Activated naive CD8-positive, alpha-beta T cell treated with anti-CD3 and anti-CD28 coated beads for 36 hours (primary cell): ENCODE results near the gene BCAR1. TPM values are rescaled to one million over a fixed set of nuclear protein-coding genes. Genes with fewer than 3 reads are reported as not detected.
"Not testable (repeated sequence)": the region's sequence is repeated elsewhere in the genome, so short reads cannot be mapped to it uniquely, and the experiment has no call there.

Experiments used
- DNase-seq: peaks from one replicate; pipeline ENCODE4 v3.0.0; 2021
- H3K27ac Mint-ChIP-seq: one replicate; pipeline ENCODE4 v1.8.0; 2022; ENCODE audit warnings: mild to moderate bottlenecking, moderate library complexity, mixed read lengths
- H3K27me3 Mint-ChIP-seq: one replicate; pipeline ENCODE4 v1.8.0; 2022; ENCODE audit warnings: mild to moderate bottlenecking, mixed read lengths
- H3K36me3 Mint-ChIP-seq: one replicate; pipeline ENCODE4 v1.8.0; 2021; ENCODE audit warnings: mild to moderate bottlenecking, mixed read lengths
- H3K4me1 Mint-ChIP-seq: one replicate; pipeline ENCODE4 v1.8.0; 2021; ENCODE audit warnings: mixed read lengths
- H3K4me3 Mint-ChIP-seq: one replicate; pipeline ENCODE4 v1.8.0; 2022; ENCODE audit warnings: mild to moderate bottlenecking, moderate library complexity, mixed read lengths
- H3K9me3 Mint-ChIP-seq: one replicate; pipeline ENCODE4 v1.8.0; 2022; ENCODE audit warnings: mixed read lengths
- total RNA-seq, 2 experiments: library from RNA; stranded (reverse); gene quantifications; one replicate each; pipeline ENCODE4 v1.2.3, GENCODE V29; 2021

BCAR1 gene
- total RNA-seq, 2 experiments from 2014 or later: 0.74 to 1.2 TPM

DNA sequence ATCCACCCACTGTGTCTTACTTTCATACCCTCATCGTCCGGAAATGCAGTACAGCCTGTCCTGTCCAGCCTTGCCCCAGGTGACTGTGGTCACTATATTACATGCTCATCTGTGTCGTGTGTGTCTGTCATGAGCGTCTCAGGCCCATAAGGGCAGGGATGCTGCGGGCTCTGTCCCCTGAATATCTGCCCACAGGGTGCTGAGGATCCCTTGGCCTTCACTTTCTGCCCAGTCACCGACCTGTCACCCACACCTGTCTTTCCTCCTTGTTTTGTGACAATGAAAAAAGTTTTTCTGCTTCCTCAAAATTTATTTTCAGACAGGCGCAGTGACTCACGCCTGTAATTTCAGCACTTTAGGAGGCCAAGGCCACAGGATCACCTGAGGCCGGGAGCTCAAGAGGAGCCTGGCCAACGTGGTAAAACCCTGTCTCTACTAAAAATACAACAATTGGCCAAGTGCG lies 34.0 kb downstream of the BCAR1 start:
- no peaks in the 10 kb centered on the region for H3K27me3 Mint-ChIP-seq
- peaks cover 22% of the 10 kb centered on the region for H3K4me1 Mint-ChIP-seq
- no peak for DNase-seq
- peak overlapping the region; percentile 12 for H3K27ac Mint-ChIP-seq
- H3K4me3 Mint-ChIP-seq: no peak overlapping the region
- H3K9me3 Mint-ChIP-seq: peaks cover 1% of the 10 kb centered on the region
- no peaks in the 10 kb centered on the region for H3K36me3 Mint-ChIP-seq

DNA sequence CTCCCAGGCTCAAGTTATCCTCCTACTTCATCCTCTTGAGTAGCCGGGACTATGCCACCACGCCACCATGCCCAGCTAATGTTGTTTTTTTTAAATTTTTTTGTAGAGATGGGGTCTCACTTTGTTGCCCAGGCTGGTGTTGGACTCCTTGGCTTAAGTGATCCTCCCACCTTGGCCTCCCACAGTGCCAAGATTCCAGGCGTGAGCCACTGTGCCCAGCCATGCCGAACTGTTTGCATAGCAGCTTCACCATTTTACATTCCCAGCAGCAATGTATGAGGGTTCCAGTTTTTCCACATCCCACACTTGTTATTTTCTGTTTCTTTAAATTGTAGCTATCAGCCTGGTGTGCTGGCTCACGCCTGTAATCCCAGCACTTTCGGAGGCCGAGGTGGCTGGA lies 34.8 kb downstream of the BCAR1 start:
- peaks cover 1% of the 10 kb centered on the region for H3K9me3 Mint-ChIP-seq
- H3K4me1 Mint-ChIP-seq: peaks cover 22% of the 10 kb centered on the region
- no peak overlapping the region for H3K27ac Mint-ChIP-seq
- no peak overlapping the region for H3K4me3 Mint-ChIP-seq
- DNase-seq: no peak
- H3K27me3 Mint-ChIP-seq: no peaks in the 10 kb centered on the region
- H3K36me3 Mint-ChIP-seq: no peaks in the 10 kb centered on the region

DNA sequence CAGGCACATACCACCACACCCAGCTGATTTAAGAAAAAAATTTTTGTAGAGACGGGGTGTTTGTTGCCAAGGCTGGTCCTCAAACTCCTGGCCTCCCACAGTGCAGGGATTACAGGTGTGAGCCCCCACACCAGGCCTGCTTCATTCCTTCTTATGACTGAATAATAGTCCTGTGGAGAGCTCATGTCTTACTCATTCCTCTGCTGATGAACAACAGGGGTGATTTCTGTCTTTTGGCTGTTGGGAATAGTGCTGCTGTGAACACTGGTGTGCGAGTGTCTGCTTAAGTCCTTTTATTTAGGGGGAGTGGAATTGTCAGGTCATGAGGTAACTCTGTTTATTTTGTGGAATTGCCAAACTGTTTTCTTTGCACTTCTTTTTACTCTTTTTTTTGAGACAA lies 35.3 kb downstream of the BCAR1 start:
- Mint-ChIP-seq H3K4me1 (peaks cover 22% of the 10 kb centered on the region), H3K36me3 (no peaks in the 10 kb centered on the region), H3K27me3 (no peaks in the 10 kb centered on the region), H3K27ac (no peak overlapping the region), H3K9me3 (peaks cover 1% of the 10 kb centered on the region), H3K4me3 (no peak overlapping the region)
- DNase-seq: no peak

DNA sequence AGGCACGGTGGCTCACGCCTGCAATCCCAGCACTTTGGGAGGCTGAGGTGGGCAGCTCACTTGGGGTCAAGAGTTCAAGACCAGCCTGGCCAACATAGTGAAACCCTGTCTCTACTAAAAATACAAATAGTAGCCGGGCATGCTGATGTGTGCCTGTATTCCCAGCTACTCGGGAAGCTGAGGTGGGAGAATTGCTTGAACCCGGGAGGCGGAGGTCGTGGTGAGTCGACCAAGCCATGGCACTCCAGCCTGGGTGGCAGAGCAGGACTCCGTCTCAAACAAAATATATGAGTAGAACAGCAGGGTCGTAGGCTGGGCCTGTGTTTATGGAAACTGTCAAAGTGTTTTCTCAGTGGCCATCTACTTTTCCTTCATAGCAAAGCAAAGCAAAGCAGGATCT lies 40.1 kb downstream of the BCAR1 start:
- H3K27ac Mint-ChIP-seq, H3K4me3 Mint-ChIP-seq, DNase-seq, H3K27me3 Mint-ChIP-seq, H3K36me3 Mint-ChIP-seq, H3K4me1 Mint-ChIP-seq, H3K9me3 Mint-ChIP-seq: not testable (repeated sequence)

DNA sequence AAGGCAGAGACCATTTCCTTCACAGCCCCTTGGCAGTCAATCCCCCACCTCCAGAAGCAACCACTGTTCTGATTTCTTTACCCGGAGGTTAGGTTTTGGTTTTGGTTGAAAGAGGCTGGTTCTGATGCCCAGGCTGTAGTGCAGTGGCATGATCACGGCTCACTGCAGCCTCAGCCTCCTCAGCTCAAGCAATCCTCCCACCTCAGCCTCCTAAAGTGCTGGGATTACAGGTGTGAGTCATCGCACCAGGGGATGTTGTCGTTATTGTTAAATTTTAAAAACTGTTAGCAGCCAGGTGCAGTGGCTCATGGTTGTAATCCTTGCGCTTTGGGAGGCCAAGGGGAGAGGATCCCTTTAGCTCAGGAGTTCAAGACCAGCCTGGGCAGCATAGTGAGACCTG lies 41.5 kb downstream of the BCAR1 start:
- Mint-ChIP-seq H3K27ac (no peak overlapping the region), H3K36me3 (no peaks in the 10 kb centered on the region), H3K9me3 (no peaks in the 10 kb centered on the region), H3K4me3 (no peak overlapping the region), H3K27me3 (no peaks in the 10 kb centered on the region), H3K4me1 (no peaks in the 10 kb centered on the region)
- DNase-seq: no peak

DNA sequence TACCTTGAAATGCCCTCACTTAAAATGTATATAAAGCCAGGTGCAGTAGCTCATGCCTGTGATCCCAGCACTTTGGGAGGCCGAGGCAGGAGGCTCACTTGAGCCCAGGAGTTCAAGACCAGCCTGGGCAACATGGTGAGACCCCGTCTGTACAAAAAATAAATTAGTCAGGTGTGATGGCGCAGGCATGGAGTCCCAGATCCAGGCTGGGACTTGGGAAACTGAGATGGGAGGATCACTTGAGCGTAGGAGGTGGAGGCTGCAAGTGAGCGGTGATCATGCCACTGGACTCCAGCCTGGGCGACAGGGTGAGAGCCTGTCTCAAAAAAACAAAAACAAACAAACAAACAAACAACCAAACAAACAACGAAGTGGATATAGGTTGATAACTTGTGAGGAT lies 41.9 kb downstream of the BCAR1 start:
- not testable (repeated sequence) for H3K36me3 Mint-ChIP-seq, H3K4me1 Mint-ChIP-seq, H3K4me3 Mint-ChIP-seq, DNase-seq, H3K27me3 Mint-ChIP-seq, H3K27ac Mint-ChIP-seq, H3K9me3 Mint-ChIP-seq

DNA sequence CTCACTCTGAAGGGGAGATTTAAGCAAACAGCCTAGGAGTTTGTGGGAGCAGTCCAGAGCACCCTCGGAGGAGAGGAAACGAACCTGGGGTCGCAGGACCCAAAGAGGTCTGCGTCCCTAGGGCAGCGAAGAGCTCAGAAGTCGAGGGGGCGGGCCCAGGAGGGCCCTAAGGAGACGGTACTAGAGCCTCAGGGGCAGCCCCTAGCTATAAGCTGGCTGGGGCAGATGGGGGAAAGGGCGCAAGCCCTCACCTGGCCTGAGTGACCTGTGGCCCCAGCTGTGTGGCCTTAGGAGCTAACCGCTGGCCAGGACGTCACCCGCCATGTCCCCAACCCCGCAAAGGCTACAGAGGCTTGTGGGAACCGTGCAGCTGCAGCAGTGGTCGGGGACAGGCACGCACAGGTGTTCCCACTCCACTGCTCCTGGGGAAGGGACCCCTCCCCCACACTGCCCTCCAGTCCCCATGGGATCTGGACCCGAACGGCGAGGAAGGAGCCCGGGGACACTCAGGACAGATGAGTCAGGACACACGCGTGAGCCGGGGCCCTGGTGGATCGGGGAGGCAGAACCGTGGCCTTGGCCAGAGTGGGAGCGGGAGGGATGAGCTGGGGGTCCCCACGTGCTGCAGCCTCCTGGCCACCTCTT lies 42.4 kb downstream of the BCAR1 start:
- H3K4me3 Mint-ChIP-seq: no peak overlapping the region
- H3K4me1 Mint-ChIP-seq: no peaks in the 10 kb centered on the region
- no peak overlapping the region for H3K27ac Mint-ChIP-seq
- no peaks in the 10 kb centered on the region for H3K9me3 Mint-ChIP-seq
- H3K27me3 Mint-ChIP-seq: no peaks in the 10 kb centered on the region
- H3K36me3 Mint-ChIP-seq: no peaks in the 10 kb centered on the region
- no peak for DNase-seq

DNA sequence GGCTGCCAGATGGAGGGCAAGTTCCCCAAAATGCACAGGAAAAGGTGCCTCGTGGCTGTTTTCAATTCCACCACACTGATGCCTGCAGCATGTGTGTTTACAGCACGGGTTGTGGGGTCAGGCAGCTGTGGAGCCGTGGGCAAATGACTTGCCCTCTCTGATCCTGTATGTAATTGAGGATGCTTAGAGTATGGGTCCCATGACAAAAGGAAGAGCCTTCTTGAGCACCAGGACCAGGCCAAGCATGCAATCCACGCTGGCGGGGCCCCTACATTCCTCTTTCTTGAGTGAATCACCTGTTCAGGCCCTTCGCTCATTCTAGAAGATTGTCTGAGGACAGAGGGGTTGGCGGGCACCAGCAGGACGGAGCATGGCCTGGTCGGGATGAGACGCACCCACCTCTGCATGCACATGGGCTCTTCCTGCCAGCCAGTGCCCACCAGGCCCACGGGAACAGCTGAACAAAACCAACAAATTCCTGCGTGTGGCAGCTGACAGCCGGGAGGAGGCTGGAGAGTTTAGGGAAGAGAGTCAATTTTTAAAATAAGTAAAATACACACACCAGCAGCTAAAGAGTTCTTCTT lies 43.1 kb downstream of the BCAR1 start:
- DNase-seq: no peak
- Mint-ChIP-seq H3K4me3 (no peak overlapping the region), H3K27ac (no peak overlapping the region), H3K4me1 (no peaks in the 10 kb centered on the region), H3K36me3 (no peaks in the 10 kb centered on the region), H3K9me3 (no peaks in the 10 kb centered on the region), H3K27me3 (no peaks in the 10 kb centered on the region)

DNA sequence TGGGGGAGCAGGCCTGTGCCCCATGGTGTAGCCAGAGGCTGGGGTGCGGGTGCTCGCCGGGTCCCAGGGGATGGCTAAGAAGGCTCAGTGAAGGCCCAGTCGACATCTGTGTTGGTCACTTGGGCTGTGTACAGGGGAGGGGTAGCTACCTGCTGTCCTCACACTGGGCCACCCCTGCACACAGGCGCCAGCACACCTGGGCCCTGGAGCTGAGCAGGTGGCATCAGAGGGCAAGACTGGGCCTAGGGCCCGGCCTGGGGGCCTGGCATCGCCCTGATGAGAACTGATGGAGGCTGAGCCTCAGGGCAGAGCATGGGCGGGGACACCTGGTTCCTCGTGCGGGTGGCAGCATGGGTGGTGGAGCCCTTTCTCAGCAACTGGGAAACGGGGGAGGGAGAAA lies 43.6 kb downstream of the BCAR1 start:
- no peak for DNase-seq
- no peaks in the 10 kb centered on the region for H3K4me1 Mint-ChIP-seq
- no peaks in the 10 kb centered on the region for H3K27me3 Mint-ChIP-seq
- H3K27ac Mint-ChIP-seq: no peak overlapping the region
- H3K4me3 Mint-ChIP-seq: no peak overlapping the region
- H3K36me3 Mint-ChIP-seq: no peaks in the 10 kb centered on the region
- H3K9me3 Mint-ChIP-seq: no peaks in the 10 kb centered on the region

DNA sequence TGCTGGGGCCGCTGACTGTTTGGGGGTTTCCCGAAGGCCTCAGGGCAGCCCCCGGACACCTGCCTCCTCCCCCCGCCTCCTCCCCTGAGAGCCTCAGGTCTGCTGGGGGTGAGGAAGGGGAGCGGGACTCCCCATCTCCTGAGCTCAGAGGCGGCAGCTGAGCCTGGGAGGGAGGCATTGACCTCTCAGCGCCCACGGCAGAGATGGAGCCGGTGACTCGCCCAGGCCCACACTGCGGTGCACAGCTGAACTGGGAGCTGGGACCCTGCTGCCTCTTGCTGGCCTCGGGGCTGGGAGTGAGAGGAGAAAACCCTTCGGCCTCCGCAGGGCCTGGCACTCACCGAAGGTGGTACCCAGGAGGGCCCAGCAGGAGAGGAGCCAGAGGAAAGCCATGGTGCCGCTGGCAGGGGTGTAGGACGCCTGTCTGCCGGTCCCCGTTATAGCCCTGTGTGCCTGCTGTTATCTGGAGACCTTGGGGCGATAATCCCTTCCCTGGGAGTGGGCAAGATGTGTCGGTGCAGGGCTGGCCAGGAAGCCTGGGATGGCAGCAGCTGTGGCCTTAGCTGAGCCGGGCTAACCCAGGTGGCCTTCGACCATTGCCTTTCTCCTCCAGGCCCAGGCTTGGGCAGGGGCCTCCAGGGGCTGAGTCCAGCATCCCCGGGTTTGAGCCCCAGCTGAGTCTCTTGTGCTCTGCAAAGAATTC lies 44.5 kb downstream of the BCAR1 start, which contains the start of gene CTRB2:
CTRB2 (minus strand) TSS at position 413 of the 703 bp plus-strand sequence; CDS start at position 393, 20 bp downstream.
- no peaks in the 10 kb centered on the region for H3K9me3 Mint-ChIP-seq
- H3K27me3 Mint-ChIP-seq: no peaks in the 10 kb centered on the region
- H3K4me3 Mint-ChIP-seq: no peak within 1 kb of the TSS
- H3K4me1 Mint-ChIP-seq: peaks cover 2% of the 10 kb centered on the region
- H3K27ac Mint-ChIP-seq: no peak within 1 kb of the TSS
- H3K36me3 Mint-ChIP-seq: no peaks in the 10 kb centered on the region
- no peak for DNase-seq

DNA sequence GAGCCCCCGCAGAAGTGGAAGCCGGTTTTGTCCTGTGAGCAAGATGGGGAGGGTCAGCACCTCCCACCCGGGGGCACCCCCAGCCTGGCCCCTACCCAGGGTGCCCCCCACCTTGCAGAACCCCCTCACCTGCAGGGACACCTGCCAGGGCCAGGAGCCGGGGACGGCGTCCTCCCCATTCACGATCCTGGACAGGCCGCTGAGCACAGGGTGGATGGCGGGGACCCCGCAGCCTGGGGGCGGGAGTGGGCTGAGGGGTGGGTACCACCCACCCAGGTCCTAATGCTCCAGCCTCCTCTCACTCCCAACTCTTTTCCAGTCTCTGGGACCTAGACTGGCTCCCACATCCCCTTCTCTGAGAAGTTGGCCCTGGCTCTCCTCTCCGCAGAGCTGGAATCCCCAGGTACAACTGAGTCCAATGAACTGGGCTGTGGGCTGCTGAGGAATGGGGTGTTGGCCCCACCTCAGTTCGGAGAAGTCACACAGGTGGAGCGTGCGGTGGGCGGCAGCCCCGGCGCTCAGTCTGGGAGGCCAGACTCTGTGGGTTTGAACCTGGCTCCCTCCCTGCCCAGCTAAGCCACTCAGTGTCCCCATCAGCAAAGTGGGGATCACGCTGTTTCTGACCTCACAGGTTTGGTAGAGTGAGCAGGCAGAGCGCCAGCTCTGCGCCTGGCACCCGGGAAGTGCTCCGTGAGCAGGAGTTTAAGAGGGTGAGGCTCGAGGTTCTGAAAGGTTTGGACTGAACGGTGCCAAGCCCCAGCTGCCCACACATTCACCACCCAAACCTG lies 45.3 kb downstream of the BCAR1 start:
- H3K9me3 Mint-ChIP-seq, H3K27ac Mint-ChIP-seq, H3K4me1 Mint-ChIP-seq, H3K36me3 Mint-ChIP-seq, DNase-seq, H3K27me3 Mint-ChIP-seq, H3K4me3 Mint-ChIP-seq: not testable (repeated sequence)

DNA sequence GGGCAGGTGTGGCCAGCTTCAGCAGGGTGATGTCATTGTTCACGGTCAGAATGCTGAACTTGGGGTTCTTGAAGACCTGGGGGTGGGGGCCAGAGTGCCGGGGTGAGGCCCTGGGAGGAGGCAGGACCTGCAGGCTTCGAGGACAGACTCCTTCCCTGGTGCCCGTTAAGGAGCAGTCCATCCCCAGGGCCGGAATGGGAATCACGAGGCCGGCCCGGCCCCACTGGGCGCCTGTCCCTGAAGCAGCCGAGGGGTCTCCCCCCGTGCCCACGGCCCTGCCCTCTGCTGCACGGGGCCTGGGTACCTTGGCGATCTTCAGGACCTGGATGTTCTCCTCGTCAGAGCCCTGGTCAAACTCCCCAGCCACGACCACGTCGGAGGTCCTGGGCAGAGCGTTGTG lies 46.0 kb downstream of the BCAR1 start:
- not testable (repeated sequence) for DNase-seq, H3K27ac Mint-ChIP-seq, H3K9me3 Mint-ChIP-seq, H3K4me3 Mint-ChIP-seq, H3K36me3 Mint-ChIP-seq, H3K27me3 Mint-ChIP-seq
- H3K4me1 Mint-ChIP-seq: peaks cover 13% of the 10 kb centered on the region

DNA sequence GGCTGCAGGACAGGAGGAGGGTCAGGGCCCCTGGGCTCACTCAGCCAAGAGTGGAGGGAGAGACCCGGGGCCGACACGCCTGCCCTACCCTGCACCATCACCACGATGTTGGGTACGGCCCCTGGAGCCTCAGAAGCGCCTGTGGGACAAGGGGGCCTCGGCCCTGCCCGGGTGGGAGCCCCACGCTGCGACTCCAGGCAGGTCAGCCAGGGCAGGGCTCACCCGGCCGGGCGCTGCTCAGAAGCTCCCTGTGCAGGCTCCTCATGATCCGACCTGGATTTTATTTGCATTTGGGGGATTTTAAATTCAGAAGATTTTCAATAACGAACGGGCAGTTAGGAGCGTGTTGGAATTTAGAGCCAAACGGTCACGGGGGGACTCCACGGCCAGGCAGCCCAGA lies 46.5 kb downstream of the BCAR1 start:
- peaks cover 13% of the 10 kb centered on the region for H3K4me1 Mint-ChIP-seq
- not testable (repeated sequence) for DNase-seq, H3K27ac Mint-ChIP-seq, H3K4me3 Mint-ChIP-seq, H3K9me3 Mint-ChIP-seq, H3K36me3 Mint-ChIP-seq, H3K27me3 Mint-ChIP-seq

DNA sequence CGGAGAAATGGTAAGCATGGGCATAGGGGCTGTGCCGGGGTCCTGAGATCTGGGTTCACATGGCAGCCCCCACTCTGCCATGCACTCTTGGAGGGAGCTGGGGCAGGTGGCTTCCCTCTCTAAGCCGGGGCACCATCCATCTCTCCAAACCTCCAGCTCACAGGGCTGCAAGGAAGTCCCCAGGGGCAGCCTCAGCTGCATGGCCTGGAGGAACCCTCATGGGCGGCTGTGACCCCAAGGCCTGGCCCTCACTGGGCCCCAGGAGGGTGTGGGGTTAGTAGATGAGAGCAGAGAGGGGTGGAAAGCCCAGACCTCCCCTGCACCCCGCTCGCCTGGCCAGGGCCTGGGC lies 47.0 kb downstream of the BCAR1 start:
- H3K27ac Mint-ChIP-seq: no peak overlapping the region
- H3K4me3 Mint-ChIP-seq: no peak overlapping the region
- no peaks in the 10 kb centered on the region for H3K9me3 Mint-ChIP-seq
- H3K36me3 Mint-ChIP-seq: no peaks in the 10 kb centered on the region
- DNase-seq: no peak
- peaks cover 15% of the 10 kb centered on the region for H3K4me1 Mint-ChIP-seq
- H3K27me3 Mint-ChIP-seq: no peaks in the 10 kb centered on the region

DNA sequence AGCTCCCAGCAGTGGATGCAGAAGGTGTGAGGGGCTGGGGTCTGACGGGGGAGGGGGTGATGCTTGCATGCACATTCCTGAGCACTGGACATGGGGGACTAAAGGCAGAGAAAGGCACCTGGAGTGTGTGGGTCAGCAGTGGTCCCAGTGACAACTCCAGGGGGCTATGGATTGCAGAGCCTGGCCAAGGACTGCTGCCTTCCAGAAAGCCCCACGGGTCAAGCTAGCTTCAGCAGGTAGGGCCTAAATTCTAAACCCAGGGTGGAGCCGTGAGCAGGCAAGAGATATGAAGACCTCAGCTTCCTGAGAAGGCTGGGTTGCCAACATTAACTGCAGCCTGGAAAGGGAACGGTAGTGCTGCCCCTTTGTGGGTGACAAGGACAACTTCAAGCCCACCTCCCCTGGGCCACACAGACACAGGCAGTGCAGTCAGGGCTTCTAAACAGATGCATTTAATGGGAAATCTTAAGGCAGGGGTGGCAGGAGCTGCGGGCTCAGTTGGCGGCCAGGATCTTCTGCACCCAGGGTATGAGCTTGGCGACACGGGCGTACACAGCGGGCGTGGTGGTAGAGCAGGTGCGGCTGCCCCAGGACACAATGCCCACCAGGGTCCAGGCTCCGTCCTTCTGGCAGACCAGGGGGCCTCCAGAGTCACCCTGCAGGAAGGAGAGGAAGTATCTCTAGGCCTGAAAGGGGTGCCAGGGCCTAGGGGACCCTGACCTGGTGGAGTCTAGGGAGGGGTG lies 47.6 kb downstream of the BCAR1 start:
- H3K27me3 Mint-ChIP-seq: no peaks in the 10 kb centered on the region
- no peaks in the 10 kb centered on the region for H3K9me3 Mint-ChIP-seq
- no peak overlapping the region for H3K27ac Mint-ChIP-seq
- DNase-seq: no peak
- H3K4me1 Mint-ChIP-seq: peaks cover 15% of the 10 kb centered on the region
- no peak overlapping the region for H3K4me3 Mint-ChIP-seq
- H3K36me3 Mint-ChIP-seq: no peaks in the 10 kb centered on the region
